Head of caudate nucleus (tissue), 42 donors: ENCODE data around the gene TSPAN32.
A peak's percentile ranks its signal among the peaks of the same experiment; 100 is the strongest.

Source experiments
- DNase-seq, 42 donors: peaks; one replicate each; pipeline versions ENCODE4 v3.0.0 to v3.0.0-alpha.2; 2020 to 2021; ENCODE audit warnings: mixed read lengths in 7 of 42
- intact Hi-C: fragments of 100-400 bp; cut with DNase I; formaldehyde crosslinking; loops from one replicate; pipeline ENCODE4 v1.15.0; 2022

TSPAN32 gene

GRCh38 chr11:2298795-2299761, 2.7 kb upstream of the TSPAN32 start:
- intact Hi-C loops, result loop anchor here (10.0 kb wide), 1 partner anchor 104 kb away; no protein-coding TSS in a partner anchor
- peak in 13 of 42 donors; percentile 1 to 42 (median 16) for DNase-seq

DNA sequence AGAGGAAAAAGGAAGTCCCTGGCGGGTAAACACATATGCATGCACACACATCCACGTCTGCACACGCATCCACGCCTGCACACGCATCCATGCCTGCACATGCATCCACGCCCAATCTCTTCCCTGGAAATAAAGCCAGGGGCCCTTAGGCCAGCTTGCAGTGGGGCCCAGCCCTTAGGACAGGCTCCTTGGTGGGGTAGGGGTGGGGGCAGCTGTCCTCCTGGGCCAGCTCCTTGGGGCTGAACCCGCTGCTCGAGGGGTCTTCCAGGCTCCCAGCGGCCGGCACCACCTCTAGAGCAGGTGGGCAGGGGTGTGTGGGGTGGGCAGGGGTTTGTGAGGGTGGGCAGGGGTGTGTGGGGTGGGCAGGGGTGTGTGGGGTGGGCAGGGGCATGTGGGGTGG, 2.0 kb upstream of the TSPAN32 start:
- intact Hi-C loops, result loop anchor here (10.0 kb wide), 3 partner anchors 105 to 595 kb away; no protein-coding TSS in a partner anchor
- peak in 2 of 42 donors; percentile 2 to 14 for DNase-seq

DNA sequence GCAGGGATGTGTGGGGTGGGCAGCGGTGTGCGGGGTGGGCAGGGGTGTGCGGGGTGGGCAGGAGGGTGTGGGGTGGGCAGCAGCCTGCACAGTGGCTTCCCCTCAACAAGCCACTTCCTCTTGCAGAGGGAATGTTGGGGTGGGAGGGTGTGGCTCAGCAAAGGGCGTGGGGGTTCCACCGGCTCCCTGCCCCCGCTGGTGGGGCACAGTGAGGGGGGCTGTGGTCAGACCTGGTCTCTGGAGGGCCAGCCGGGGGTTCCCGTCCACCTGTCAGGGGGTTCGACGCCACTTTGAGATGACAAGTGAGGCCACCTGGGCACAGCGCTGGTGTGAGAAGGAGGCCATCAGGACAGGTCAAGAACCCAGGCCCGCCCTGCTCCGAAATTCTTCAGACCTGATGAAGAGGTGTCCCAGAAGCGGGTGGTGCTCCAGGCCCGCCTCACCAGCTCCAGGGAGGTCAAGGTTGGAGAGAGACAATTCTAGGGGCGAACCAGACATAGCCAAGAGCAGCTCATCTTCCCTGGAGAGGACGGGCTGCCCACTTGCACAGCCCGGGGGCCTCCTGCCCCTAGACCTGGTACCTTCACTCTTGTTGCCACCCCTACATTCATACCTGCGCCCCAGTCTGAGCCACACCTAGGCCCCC, 1.4 kb upstream of the TSPAN32 start:
- peak in 5 of 42 donors; percentile 7 to 40 (median 24) for DNase-seq
- intact Hi-C loops, result loop anchor here (10.0 kb wide), 2 partner anchors 234 to 594 kb away; no protein-coding TSS in a partner anchor

GRCh38 chr11:2300936-2301630, 730 bp upstream of the TSPAN32 start:
- intact Hi-C loops, result loop anchor here (10.0 kb wide), 2 partner anchors 234 to 594 kb away; no protein-coding TSS in a partner anchor
- DNase-seq, result peak in 6 of 42 donors; percentile 2 to 42 (median 26)

DNA sequence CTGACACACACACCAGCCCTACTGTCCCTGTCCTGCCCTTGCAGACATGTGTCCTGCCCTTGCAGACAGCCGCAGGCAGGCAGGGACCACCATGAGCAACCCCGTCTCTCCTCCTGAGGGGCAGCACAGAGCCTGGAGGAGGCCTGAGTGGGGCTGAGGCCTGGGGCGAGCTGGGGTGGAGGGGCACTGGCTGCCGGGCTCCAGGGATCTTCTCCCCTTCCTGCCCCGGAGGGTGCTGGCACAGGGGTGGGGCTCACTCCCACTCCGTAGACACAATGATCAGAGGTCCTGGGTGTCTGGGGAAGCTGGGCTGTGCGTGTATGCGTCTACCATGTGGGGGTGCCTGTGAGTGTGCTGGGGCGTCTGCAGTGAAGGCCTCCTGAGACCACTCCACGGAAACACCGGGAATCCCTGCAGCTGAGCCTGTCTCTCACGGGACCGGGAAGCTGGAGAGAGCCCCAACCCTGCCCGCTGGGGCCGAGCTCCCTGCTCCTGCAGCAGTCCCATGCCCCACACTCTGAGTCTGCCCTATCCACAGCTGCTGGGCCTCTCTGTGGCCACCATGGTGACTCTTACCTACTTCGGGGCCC, 588 bp downstream of the TSPAN32 start:
- peak in 4 of 42 donors; percentile 5 to 34 (median 21) for DNase-seq

GRCh38 chr11:2302896-2303626, 1.2 kb downstream of the TSPAN32 start:
- intact Hi-C loops, result loop anchor here (10.0 kb wide), 2 partner anchors 232 to 592 kb away; no protein-coding TSS in a partner anchor
- DNase-seq, result peak in 7 of 42 donors; percentile 8 to 45 (median 30)

More for the DNA sequence above, 588 bp downstream of the TSPAN32 start:
- intact Hi-C loops, result loop anchor here (10.0 kb wide), 2 partner anchors 232 to 592 kb away; no protein-coding TSS in a partner anchor

DNA sequence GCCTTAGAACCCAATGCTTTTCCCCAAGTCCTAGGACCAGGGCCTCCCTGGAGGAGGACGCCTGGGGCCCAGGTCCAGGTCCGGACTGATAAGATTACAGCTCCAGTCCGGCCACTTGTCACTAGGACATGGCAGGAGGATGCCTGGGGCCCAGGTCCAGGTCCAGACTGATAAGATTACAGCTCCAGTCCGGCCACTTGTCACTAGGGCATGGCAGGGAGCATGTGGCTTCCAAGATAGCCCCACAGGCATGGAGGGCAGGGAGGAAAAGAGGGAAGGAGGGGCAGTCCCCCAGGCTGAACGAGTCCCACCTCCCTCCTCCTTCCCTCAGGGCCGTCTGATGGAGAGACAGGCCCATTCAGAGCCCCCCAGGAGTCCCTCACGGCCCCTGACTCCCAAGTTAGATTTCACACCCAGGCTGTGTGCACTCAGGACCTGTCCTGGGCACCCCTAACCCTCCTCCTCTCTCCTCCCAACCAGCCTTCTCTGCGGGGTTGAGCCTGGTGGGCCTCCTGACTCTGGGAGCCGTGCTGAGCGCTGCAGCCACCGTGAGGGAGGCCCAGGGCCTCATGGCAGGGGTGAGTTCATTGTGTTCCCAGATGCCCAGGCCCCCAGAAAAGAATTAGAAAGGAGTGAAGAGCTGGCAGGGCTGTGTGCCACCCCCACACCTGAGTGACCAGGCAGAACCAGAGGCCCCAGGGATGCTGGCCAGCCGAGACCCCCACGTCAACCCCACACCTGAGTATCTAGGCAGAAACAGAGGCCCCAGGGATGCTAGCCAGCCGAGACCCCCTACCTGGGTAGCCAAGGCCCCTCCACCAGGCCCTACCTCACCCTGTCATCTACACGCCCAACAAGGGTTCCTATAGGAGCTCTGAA, 2.1 kb downstream of the TSPAN32 start:
- DNase-seq, result peak in 10 of 42 donors; percentile 2 to 34 (median 11)

GRCh38 chr11:2304506-2305139, 2.8 kb downstream of the TSPAN32 start:
- peak in 11 of 42 donors; percentile 3 to 30 (median 11) for DNase-seq
- intact Hi-C loops, result loop anchor here (2.0 to 10.0 kb wide), 3 partner anchors 116 to 590 kb away; no protein-coding TSS in a partner anchor

More for the DNA sequence above, 2.1 kb downstream of the TSPAN32 start:
- intact Hi-C loops, result loop anchor here (2.0 to 10.0 kb wide), 3 partner anchors 117 to 591 kb away; no protein-coding TSS in a partner anchor

GRCh38 chr11:2305140-2305778, 3.4 kb downstream of the TSPAN32 start:
- DNase-seq, result peak; percentile 83 to 96 (median 90)
- intact Hi-C loops, result loop anchor here (2.0 to 10.0 kb wide), 3 partner anchors 116 to 590 kb away; no protein-coding TSS in a partner anchor

GRCh38 chr11:2305788-2306451, 4.1 kb downstream of the TSPAN32 start:
- DNase-seq, result peak in 9 of 42 donors; percentile 2 to 43 (median 25)
- intact Hi-C loops, result loop anchor here (2.0 to 10.0 kb wide), 3 partner anchors 115 to 589 kb away; no protein-coding TSS in a partner anchor

DNA sequence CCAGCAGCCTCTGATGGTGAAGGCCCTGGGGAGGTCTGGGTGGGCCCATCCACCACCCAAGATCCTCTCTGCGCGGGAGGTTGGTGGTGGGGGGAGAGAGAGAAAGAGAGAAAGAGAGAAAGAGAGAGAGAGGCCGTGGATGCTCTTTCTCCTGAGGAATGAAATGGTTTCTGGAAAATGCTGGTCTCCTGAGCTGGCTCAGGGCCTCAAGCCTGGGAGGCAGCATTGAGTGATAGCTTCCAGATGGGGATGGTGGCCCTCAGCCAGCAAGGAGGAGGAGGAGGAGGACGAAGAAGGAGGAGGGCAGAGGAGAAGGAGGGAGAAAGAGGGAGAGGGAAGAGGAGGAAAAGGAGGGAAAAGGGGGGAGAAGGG, 4.6 kb downstream of the TSPAN32 start:
- peak in 8 of 42 donors; percentile 3 to 40 (median 12) for DNase-seq
- intact Hi-C loops, result loop anchor here (10.0 kb wide), 2 partner anchors 228 to 588 kb away; no protein-coding TSS in a partner anchor

DNA sequence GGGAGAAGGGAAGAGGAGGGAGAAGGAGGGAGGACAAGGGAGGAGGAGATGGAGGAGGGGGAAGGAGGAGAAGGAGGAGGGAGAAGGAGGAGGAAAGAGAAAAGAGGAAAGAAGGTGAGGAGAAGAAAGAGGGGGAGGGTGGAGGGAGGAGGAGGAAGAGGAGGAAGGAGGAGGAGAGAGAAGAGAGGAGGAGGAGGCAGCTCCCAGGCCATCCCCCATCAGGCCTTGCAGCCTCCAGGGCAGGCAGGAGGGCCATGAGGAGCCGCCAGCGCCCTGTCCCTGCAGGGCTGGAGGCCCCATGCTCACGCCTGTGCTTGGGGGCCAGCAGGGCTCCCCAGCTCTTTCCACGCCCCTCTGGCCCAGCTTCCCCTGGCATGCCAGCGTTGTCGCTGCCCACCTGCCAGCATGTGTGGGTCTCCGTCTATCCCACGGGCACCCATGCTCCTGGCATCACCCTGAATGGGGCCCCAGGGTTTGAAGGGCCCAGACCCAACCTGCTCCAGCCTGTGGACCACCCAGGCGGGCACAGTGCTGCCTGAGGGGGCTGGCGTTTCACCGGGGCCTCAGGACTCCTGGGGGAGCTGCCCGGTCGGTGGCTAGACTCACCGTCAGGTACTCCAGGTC, 5.2 kb downstream of the TSPAN32 start:
- intact Hi-C loops, result loop anchor here (10.0 kb wide), 2 partner anchors 228 to 588 kb away; no protein-coding TSS in a partner anchor
- DNase-seq, result peak in 6 of 42 donors; percentile 1 to 39 (median 14)

DNA sequence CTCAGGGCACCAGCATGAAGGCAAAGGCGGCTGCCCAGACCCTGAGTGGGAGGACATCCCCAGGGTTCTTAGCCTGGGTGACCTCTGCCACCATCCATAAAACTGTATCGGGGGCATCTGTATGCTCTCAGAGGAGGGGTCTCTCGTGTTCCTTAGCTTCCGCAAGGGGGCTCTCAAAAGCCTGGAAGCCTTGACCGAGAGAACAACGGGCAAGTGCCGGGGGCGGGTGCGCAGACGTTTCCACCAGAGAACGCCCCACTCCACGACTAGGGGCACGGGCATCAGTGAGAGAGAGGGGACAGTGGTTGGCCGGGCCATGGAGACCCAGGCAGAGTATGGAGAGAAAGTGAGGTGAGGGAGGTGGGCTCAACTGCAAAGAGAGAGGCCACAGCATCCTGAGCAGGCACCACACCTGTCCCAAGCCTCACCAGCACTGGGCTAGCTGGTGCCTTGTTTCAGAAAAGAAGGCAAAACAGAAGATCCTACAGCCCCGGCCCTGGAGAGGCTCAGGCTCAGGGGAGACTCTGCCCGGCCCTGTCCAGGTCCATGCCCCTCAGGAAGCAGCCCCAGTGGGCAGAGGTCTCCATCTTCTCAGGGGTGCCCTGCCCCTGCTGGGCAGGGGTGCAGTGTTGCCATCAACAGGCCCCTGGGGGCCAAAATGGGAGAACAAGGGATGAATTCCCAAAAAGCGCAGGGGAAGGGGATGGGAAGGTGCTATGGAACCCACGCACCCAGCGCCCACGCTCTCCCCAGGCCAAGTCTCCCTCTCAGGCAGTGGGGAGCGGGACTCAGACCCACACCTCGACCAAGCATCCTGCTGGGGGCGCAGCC, 5.9 kb downstream of the TSPAN32 start:
- peak in 1 of 42 donors; percentile 11 for DNase-seq
- intact Hi-C loops, result loop anchor here (10.0 kb wide), 2 partner anchors 227 to 587 kb away; no protein-coding TSS in a partner anchor
